Effector memory CD4-positive, alpha-beta T cell (primary cell): Measurements from ENCODE around the gene DNASE1L3.
"Not testable (repeated sequence)": the region's sequence is repeated elsewhere in the genome, so short reads cannot be mapped to it uniquely, and the experiment has no call there.

Source experiments
- DNase-seq, 3 donors: peaks; one replicate each; pipeline ENCODE4 v3.0.0-alpha.2; 2020
- H3K27ac ChIP-seq: 2 replicates; pipeline ENCODE4 v1.7.0; 2013; ENCODE audit warnings: mild to moderate bottlenecking, low read length, moderate library complexity; ENCODE audit not compliant: insufficient read depth, poor library complexity, severe bottlenecking
- H3K27me3 ChIP-seq: replicated peaks from 2 replicates; pipeline ENCODE4 v1.7.0; 2013; ENCODE audit warnings: mild to moderate bottlenecking, low read length; ENCODE audit not compliant: insufficient read depth, control insufficient read depth, poor library complexity, severe bottlenecking
- H3K36me3 ChIP-seq: 2 replicates; pipeline ENCODE4 v1.7.0; 2013; ENCODE audit warnings: mild to moderate bottlenecking, low read length, moderate library complexity; ENCODE audit not compliant: control insufficient read depth, insufficient read depth
- H3K4me1 ChIP-seq: 2 replicates; pipeline ENCODE4 v1.7.0; 2013; ENCODE audit warnings: low read length, mild to moderate bottlenecking; ENCODE audit not compliant: control insufficient read depth, insufficient read depth, poor library complexity, severe bottlenecking
- H3K4me3 ChIP-seq: 2 replicates; pipeline ENCODE4 v1.7.0; 2013; ENCODE audit warnings: low read length, low read depth, mild to moderate bottlenecking; ENCODE audit not compliant: insufficient read depth, poor library complexity, severe bottlenecking
- H3K9me3 ChIP-seq: 2 replicates; pipeline ENCODE4 v1.7.0; 2013; ENCODE audit warnings: mild to moderate bottlenecking, low read length, moderate library complexity; ENCODE audit not compliant: control insufficient read depth

DNASE1L3 gene

DNA sequence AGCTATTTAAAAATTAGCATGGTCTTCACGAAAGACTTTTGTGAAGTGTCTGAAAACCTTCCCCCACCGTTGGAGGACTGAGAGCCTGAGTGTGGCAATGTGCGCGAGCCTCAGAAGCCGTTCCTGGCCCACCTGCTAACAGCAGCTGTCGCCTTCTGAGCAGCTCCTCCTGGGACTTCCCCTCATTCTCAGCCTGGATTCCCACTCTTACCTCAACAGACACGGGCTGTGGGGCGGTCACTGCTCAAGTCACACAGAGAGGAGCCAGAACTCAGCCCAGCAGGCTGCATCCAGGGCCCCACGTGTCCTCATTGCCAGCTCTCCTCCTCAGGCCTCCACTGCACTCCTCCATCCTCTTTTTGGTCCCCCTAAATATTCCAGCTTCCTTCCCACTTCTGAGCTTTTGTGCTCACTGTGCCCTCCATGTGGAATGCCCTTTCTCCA is 7.8 kb downstream of the DNASE1L3 start:
- Histone ChIP-seq H3K4me1 (no peaks in the 10 kb centered on the region), H3K4me3 (no peak overlapping the region), H3K36me3 (no peaks in the 10 kb centered on the region), H3K9me3 (peaks cover 5% of the 10 kb centered on the region), H3K27ac (no peak overlapping the region), H3K27me3 (no peaks in the 10 kb centered on the region)
- no peak for DNase-seq

DNA sequence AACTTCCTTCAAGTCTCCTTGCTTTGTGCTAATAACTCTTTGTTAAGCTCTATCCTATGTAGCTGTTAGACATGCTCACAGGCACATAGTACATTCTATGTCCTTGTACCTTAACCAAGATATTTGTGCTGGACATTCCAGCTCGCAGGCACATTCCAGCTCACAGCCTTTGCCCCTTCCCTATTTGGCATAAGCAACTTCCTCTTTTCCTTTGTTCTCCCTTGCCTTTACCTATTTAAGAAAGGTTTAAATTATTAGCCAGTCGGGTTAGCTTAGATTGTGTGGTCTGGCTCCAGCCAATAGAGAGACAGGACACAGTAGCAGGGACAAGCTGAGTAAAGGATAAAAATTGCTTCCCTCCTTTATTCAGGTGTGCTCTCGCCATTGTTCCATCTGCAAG is 9.3 kb downstream of the DNASE1L3 start:
- H3K9me3 ChIP-seq, H3K27me3 ChIP-seq, DNase-seq, H3K27ac ChIP-seq, H3K36me3 ChIP-seq, H3K4me1 ChIP-seq, H3K4me3 ChIP-seq: not testable (repeated sequence)

DNA sequence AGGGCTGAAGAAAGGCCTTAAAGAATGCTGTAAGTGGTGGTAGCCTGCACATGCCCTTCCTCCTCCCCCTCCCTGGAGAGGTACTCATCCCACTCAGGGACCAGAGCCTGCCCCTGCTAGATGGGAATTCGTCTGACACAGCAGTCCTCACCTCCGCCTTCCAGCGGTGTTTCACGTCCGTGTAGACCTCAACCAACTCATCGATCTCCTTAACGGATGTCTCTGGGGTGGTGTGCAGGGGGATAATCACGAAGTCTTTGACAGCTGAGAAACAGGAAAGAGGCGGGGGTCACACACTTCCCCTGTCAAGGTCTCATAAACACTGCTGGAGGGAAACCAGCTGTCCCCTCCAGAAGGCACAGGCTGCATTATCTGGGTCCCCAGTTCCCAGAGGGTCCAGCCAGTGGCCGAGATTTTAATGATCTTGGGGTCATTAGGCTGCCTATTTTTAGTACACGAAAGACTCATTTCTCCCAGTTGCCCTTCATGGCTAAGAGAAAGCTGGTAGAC is 9.9 kb downstream of the DNASE1L3 start:
- no peaks in the 10 kb centered on the region for H3K4me1 ChIP-seq
- no peak for DNase-seq
- peaks cover 5% of the 10 kb centered on the region for H3K9me3 ChIP-seq
- H3K4me3 ChIP-seq = no peak overlapping the region
- H3K27me3 ChIP-seq = no peaks in the 10 kb centered on the region
- no peak overlapping the region for H3K27ac ChIP-seq
- H3K36me3 ChIP-seq = no peaks in the 10 kb centered on the region

DNA sequence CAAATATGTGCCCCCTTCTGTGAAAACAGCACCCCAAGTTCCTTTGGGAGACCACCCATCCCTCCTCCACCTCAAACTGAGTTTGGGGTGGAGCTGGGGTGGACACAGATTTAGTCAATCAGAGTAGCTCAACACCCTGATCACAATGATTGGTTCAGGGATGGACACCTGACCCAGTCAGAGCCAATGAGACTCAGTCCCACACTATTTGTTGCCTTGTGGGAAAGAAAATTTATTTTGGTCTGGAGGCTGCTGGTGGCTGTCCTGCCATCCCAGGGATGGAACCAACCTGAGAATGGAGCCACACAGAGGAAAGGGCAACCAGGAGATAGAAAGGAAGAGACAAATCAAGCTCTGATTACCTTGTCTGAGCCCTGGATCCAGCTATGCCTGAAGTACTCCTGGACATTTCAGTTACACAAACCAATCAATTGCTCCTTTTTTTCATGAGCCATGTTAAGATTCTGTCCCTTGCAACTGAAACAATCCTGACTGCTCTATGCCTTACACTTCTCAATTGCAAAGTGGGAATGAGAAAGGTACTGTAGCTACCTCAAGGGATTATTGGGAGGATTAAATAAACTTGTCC is 10.6 kb downstream of the DNASE1L3 start:
- H3K27ac ChIP-seq = no peak overlapping the region

DNA sequence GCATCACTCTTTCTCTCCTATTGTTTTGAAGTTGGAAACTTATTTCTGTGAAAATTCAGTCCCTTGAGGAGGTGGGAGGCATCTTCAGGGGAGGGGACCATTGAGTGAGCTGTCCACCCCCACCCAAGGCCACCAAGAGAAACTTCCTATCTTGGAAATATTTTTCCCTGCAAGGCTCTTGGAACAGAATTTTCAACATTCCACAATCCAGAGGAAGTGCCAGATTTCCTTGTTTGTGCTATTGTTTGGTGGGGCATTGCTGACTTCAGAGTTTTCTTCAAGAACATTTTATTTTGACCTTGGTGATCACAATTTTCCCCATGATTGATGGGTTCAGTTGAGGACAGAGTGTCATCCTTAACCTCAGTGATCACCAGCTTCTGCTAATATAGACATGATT is 12.0 kb downstream of the DNASE1L3 start:
- Histone ChIP-seq H3K36me3 (no peaks in the 10 kb centered on the region), H3K4me1 (no peaks in the 10 kb centered on the region), H3K4me3 (no peak overlapping the region), H3K9me3 (peaks cover 5% of the 10 kb centered on the region), H3K27me3 (no peaks in the 10 kb centered on the region), H3K27ac (no peak overlapping the region)
- no peak for DNase-seq

More for the DNA sequence above, 10.6 kb downstream of the DNASE1L3 start:
- Histone ChIP-seq H3K9me3 (peaks cover 5% of the 10 kb centered on the region), H3K27me3 (no peaks in the 10 kb centered on the region), H3K4me1 (no peaks in the 10 kb centered on the region), H3K4me3 (no peak overlapping the region), H3K36me3 (no peaks in the 10 kb centered on the region)
- no peak for DNase-seq

DNA sequence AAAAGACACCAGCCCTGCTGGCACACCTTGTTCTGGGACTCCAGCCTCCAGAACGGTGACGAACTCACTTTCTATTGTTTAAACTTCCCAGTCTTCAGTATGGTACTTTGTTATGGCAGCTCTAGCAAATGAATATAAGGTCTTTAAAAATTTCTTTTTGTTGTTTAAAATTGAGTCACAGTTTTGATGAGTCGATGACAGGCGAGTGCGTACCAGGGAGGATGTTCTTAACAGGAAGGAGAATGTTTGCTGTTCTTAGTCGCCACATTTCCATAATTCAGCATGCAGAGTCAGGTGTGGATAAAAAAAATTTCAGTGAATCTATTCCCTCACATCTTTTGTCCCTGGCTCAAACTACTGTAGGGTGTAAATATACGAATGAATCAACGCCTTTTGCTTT is 12.4 kb downstream of the DNASE1L3 start:
- peaks cover 5% of the 10 kb centered on the region for H3K9me3 ChIP-seq
- H3K36me3 ChIP-seq = no peaks in the 10 kb centered on the region
- H3K27me3 ChIP-seq = no peaks in the 10 kb centered on the region
- H3K27ac ChIP-seq = no peak overlapping the region
- H3K4me3 ChIP-seq = no peak overlapping the region
- DNase-seq = no peak
- no peaks in the 10 kb centered on the region for H3K4me1 ChIP-seq

DNA sequence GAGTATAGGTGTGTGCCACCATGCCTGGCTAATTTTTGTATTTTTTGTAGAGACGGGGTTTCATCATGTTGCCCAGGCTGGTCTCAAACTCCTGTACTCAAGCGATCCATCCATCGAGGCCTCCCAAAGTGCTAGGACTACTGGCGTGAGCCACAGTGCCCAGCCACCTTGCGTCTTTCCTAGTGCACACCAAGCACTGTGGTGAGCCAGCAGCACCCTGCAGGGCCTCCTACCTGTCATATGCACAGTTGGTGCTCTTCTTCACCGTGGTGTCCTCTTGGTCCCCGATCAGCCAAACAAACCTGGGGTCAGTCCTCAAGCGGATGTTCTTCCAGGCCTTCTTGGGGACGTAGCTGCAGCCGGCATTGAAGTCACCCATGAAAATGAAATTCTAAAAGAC is 13.2 kb downstream of the DNASE1L3 start:
- Histone ChIP-seq H3K36me3 (no peaks in the 10 kb centered on the region), H3K4me3 (no peak overlapping the region), H3K4me1 (no peaks in the 10 kb centered on the region), H3K27me3 (no peaks in the 10 kb centered on the region), H3K9me3 (peaks cover 5% of the 10 kb centered on the region), H3K27ac (no peak overlapping the region)
- DNase-seq = no peak

DNA sequence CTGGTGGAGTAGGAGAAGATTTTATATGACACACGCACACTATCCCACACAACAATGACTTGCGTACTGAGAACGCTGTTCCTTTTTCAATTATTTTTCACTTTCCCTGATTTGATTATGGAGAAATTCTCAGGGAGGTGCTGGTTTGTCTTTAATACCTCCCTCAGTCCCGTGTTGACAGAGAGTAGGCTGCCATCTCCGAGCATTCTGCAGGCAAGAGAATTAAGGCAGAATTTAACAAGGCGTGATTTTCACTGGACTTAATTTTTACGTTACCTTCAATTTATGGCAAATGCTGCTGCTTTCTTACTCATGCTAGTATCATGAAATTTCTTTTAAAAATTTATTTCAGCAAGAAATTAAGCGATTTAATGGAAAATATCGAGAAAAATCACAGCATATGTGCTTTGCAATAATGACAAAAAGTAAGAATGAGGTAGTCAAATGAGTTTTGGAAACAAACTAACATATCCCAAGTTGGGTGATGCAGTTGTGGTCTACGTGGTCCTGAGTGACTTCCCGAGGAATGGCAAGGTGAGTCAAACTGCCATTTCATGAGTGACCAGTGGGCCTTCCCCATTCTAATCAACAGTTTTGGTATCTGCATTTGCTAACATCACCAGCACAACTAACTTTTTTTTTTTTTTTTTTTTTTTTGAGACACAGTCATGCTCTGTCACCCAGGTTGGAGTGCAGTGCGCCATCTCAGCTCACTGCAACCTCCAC is 16.9 kb downstream of the DNASE1L3 start:
- H3K9me3 ChIP-seq = no peaks in the 10 kb centered on the region
- no peaks in the 10 kb centered on the region for H3K4me1 ChIP-seq
- no peaks in the 10 kb centered on the region for H3K36me3 ChIP-seq
- H3K27ac ChIP-seq = no peak overlapping the region
- no peak overlapping the region for H3K4me3 ChIP-seq
- no peak for DNase-seq
- H3K27me3 ChIP-seq = no peaks in the 10 kb centered on the region

DNA sequence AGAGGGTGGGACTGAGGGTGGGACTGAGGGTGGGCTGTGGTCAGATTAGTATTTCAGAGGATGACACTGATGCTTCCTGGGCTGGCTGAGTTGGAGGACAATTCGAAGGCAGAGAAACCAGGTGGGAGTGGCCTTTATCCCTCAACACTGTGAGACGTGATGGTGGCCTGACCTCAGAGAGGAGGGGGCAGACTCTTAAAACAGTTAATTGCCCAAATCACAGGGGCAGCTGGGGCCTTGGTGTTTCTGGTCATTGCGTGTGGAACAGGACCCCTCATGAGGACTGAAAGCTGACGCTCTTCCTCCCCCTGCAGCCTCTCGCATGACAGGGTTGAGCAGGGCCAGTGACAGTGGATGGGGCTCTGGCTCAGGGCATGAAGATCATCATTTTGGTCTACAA is 18.7 kb downstream of the DNASE1L3 start:
- no peak overlapping the region for H3K27ac ChIP-seq
- H3K9me3 ChIP-seq = no peaks in the 10 kb centered on the region
- no peaks in the 10 kb centered on the region for H3K4me1 ChIP-seq
- no peaks in the 10 kb centered on the region for H3K27me3 ChIP-seq
- DNase-seq = no peak
- no peaks in the 10 kb centered on the region for H3K36me3 ChIP-seq
- H3K4me3 ChIP-seq = no peak overlapping the region

DNA sequence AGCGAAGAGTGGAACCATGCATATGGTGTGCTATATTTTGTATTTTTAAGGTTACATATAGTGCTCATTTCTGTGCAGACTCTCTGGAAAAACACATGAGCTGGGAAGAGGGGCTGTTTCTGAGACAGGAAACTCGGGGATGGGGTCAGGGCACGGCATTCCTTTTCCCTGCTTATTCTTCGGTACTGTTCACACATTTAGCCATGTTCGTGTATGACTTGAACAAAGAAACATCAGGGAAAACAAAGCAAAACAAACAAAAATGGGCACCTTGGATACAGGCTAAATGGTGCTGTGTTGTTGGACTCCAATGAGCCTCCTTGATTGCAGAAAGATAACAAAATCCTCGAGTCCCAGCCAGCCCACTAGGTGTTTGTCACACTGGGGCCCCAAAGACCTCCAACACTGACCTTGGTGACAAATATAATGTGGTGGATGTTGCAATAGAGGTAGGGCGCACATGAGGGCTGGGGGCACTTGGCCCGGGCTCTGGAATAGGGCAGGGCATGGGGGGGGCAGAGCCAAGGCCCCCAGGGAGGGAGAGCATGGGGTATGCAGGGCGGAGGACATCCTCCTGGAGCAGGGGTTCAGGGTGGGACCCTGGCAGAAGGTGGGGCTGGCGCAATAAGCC is 19.3 kb downstream of the DNASE1L3 start:
- Histone ChIP-seq H3K27me3 (no peaks in the 10 kb centered on the region), H3K4me1 (no peaks in the 10 kb centered on the region), H3K27ac (no peak overlapping the region), H3K36me3 (no peaks in the 10 kb centered on the region), H3K9me3 (no peaks in the 10 kb centered on the region), H3K4me3 (no peak overlapping the region)
- DNase-seq = no peak
